SK-N-SH (cell line): ENCODE data around the gene PDZD8. TPM values are rescaled to one million over a fixed set of nuclear protein-coding genes. Genes with fewer than 3 reads are reported as not detected.

Source experiments
- CTCF ChIA-PET: fragments of 300-600, 350-600 bp; formaldehyde crosslinking; extraction: SDS; loops from one replicate; lab custom pipeline; 2021; lab: Yijun Ruan, JAX
- POLR2A ChIA-PET: fragments of 350-600 bp; sonication (Branson Sonifier 250); formaldehyde crosslinking; extraction: SDS; loops from one replicate; lab custom pipeline; 2020; ENCODE audit warnings: antibody characterized with exemption, inconsistent platforms; lab: Yijun Ruan, JAX
- DNase-seq: peaks from one replicate; pipeline ENCODE4 v3.0.0; 2012
- H2AFZ ChIP-seq: fragments of 200-600 bp; sonication (generic); 2 replicates; pipeline ENCODE4 v1.8.1; 2016; ENCODE audit warnings: antibody characterized with exemption, mild to moderate bottlenecking, low read depth
- H3F3A ChIP-seq: fragments of 200-600 bp; sonication (generic); replicated peaks from 2 replicates; pipeline ENCODE3; 2016; ENCODE audit warnings: antibody characterized with exemption, mild to moderate bottlenecking; ENCODE audit not compliant: insufficient read depth
- H3K27ac ChIP-seq, 2 experiments: fragments of 200-500 bp in 1 of 2; fragments of 200-600 bp in 1 of 2; sonication (Bioruptor generic) in 1 of 2; sonication (generic), shearing (Covaris generic) in 1 of 2; 2 replicates each; pipeline versions ENCODE4 v1.5.1 to v1.6.1; 2014 to 2016; ENCODE audit warnings: low read depth in 2 of 2, inconsistent platforms in 1 of 2, low read length in 1 of 2, mild to moderate bottlenecking in 1 of 2, mixed read lengths in 1 of 2
- H3K27me3 ChIP-seq: fragments of 200-600 bp; sonication (generic), shearing (Covaris generic); 2 replicates; pipeline ENCODE4 v1.6.1; 2016; ENCODE audit warnings: mixed run types; ENCODE audit not compliant: insufficient read depth
- H3K36me3 ChIP-seq, 2 experiments: fragments of 200-500 bp in 1 of 2; fragments of 200-600 bp in 1 of 2; sonication (Bioruptor generic) in 1 of 2; sonication (generic) in 1 of 2; replicated peaks in 1 of 2; 2 replicates each; pipeline versions ENCODE3 to v1.5.1; 2014 to 2016; ENCODE audit warnings: low read length in 1 of 2, mild to moderate bottlenecking in 1 of 2; ENCODE audit not compliant: insufficient read depth in 2 of 2, control insufficient read depth in 1 of 2
- H3K4me1 ChIP-seq, 2 experiments: fragments of 200-500 bp in 1 of 2; fragments of 200-600 bp in 1 of 2; sonication (Bioruptor generic) in 1 of 2; sonication (generic), shearing (Covaris generic) in 1 of 2; 2 replicates each; pipeline versions ENCODE4 v1.5.1 to v1.6.1; 2014 to 2016; ENCODE audit warnings: low read depth in 1 of 2, low read length in 1 of 2, mixed run types in 1 of 2; ENCODE audit not compliant: insufficient read depth in 2 of 2, control insufficient read depth in 1 of 2
- H3K4me2 ChIP-seq: fragments of 200-600 bp; sonication (generic), shearing (Covaris generic); 2 replicates; pipeline ENCODE4 v1.6.1; 2017; ENCODE audit warnings: mixed run types
- H3K4me3 ChIP-seq, 2 experiments: fragments of 200-500 bp in 1 of 2; fragments of 200-600 bp in 1 of 2; sonication (Bioruptor generic) in 1 of 2; sonication (generic), shearing (Covaris generic) in 1 of 2; 2 replicates each; pipeline versions ENCODE4 v1.5.1 to v1.8.1; 2014 to 2016; ENCODE audit warnings: low read depth in 2 of 2, inconsistent platforms in 1 of 2, low read length in 1 of 2, mild to moderate bottlenecking in 1 of 2, mixed read lengths in 1 of 2, moderate library complexity in 1 of 2
- H3K79me2 ChIP-seq: fragments of 200-600 bp; sonication (generic); 2 replicates; pipeline ENCODE4 v1.8.1; 2017; ENCODE audit warnings: mild to moderate bottlenecking; ENCODE audit not compliant: insufficient read depth
- H3K9ac ChIP-seq: fragments of 200-600 bp; sonication (generic); 2 replicates; pipeline ENCODE4 v1.6.1; 2017; ENCODE audit warnings: mixed run types
- H3K9me2 ChIP-seq: fragments of 200-600 bp; sonication (generic); 2 replicates; pipeline ENCODE4 v1.6.1; 2017; ENCODE audit warnings: mixed run types
- H3K9me3 ChIP-seq: fragments of 200-600 bp; sonication (generic); 2 replicates; pipeline ENCODE4 v1.6.1; 2017; ENCODE audit warnings: mixed run types, mild to moderate bottlenecking, moderate library complexity
- H4K20me1 ChIP-seq: fragments of 200-600 bp; sonication (generic); 2 replicates; pipeline ENCODE4 v1.6.1; 2017; ENCODE audit warnings: mild to moderate bottlenecking, mixed run types; ENCODE audit not compliant: insufficient read depth
- FOXJ3 ChIP-seq: sonication (generic); formaldehyde crosslinking; IDR thresholded peaks from 2 replicates; pipeline ENCODE4 v1.5.1; 2020; ENCODE audit warnings: mild to moderate bottlenecking, missing genetic modification reagents
- GABPA ChIP-seq: IDR thresholded peaks from 2 replicates; pipeline ENCODE4 v1.4.0; 2012; ENCODE audit warnings: low read depth, mild to moderate bottlenecking
- GATA2 ChIP-seq: sonication (generic); formaldehyde crosslinking; IDR thresholded peaks from 2 replicates; pipeline ENCODE4 v1.5.0; 2020; ENCODE audit warnings: mild to moderate bottlenecking, missing genetic modification reagents
- IRF3 ChIP-seq: fragments of 150-350 bp; IDR thresholded peaks from 2 replicates; pipeline ENCODE4 v1.6.1; 2016; ENCODE audit warnings: mild to moderate bottlenecking, low read depth, low read length
- MAX ChIP-seq: IDR thresholded peaks from 2 replicates; pipeline ENCODE4 v1.4.0; 2012; ENCODE audit warnings: low read depth
- MXI1 ChIP-seq: IDR thresholded peaks from 2 replicates; pipeline ENCODE4 v1.6.1; 2012; ENCODE audit warnings: mild to moderate bottlenecking, low read depth, low read length, improper control_type of control experiment
- NFIC ChIP-seq: IDR thresholded peaks from 2 replicates; pipeline ENCODE4 v1.4.0; 2012; ENCODE audit warnings: borderline replicate concordance
- NRF1 ChIP-seq: IDR thresholded peaks from 2 replicates; pipeline ENCODE4 v1.6.1; 2012; ENCODE audit warnings: low read depth, mild to moderate bottlenecking, low read length
- POLR2AphosphoS5 ChIP-seq: IDR thresholded peaks from 2 replicates; pipeline ENCODE4 v1.6.1; 2012; ENCODE audit warnings: low read depth, low read length
- RCOR1 ChIP-seq: fragments of 150-350 bp; IDR thresholded peaks from 2 replicates; pipeline ENCODE4 v1.6.1; 2017; ENCODE audit warnings: antibody characterized with exemption, low read length
- RFX5 ChIP-seq: IDR thresholded peaks from 2 replicates; pipeline ENCODE4 v1.6.1; 2012; ENCODE audit warnings: mild to moderate bottlenecking, improper control_type of control experiment, low read length
- SIN3A ChIP-seq: IDR thresholded peaks from 2 replicates; pipeline ENCODE4 v1.6.1; 2012; ENCODE audit warnings: low read depth, mild to moderate bottlenecking, low read length, moderate library complexity, borderline replicate concordance
- TAF1 ChIP-seq: IDR thresholded peaks from 2 replicates; pipeline ENCODE4 v1.6.1; 2012; ENCODE audit warnings: low read depth, mild to moderate bottlenecking, low read length, moderate library complexity, borderline replicate concordance
- USF1 ChIP-seq: IDR thresholded peaks from 2 replicates; pipeline ENCODE4 v1.4.0; 2012; ENCODE audit warnings: low read depth, borderline replicate concordance
- YY1 ChIP-seq: IDR thresholded peaks from 2 replicates; pipeline ENCODE4 v1.4.0; 2012; ENCODE audit warnings: low read depth, mild to moderate bottlenecking
- WGBS: methylation state at CpG from one replicate; pipeline ENCODE4 v1.1.6; 2017; ENCODE audit warnings: low lambda C conversion rate; 5-methylcytosine and 5-hydroxymethylcytosine counted together
- polyA plus RNA-seq, 3 experiments: library from polyadenylated mRNA; depleted of rRNA; stranded (reverse); fragments of >200 nt; gene quantifications; 2 replicates each; pipeline ENCODE4 v1.2.3, GENCODE V29; 2012

Gene PDZD8
- 6.6 and 8.4 TPM in 2 replicates for polyA plus RNA-seq (2012; rRNA removed)
- polyA plus RNA-seq (2012; cell fraction: cytosol; rRNA removed) = 9.1 and 10.7 TPM in 2 replicates
- polyA plus RNA-seq (2012; cell fraction: nucleus; rRNA removed) = 2.4 and 5.3 TPM in 2 replicates

- Histone ChIP-seq H3K4me1 (peaks cover 1 to 14% of the 10 kb centered on the region in 2 experiments; a peak in 2 of 4 replicates), H3K4me2 (peak within 1 kb of the TSS; percentile 97), H3K4me3 (peak within 1 kb of the TSS; percentile 89 to 93), H3K36me3 (no peaks in the 10 kb centered on the region), H3K27me3 (peaks cover 11% of the 10 kb centered on the region), H3K27ac (peak within 1 kb of the TSS; percentile 71 to 95), H4K20me1 (peaks cover 41% of the 10 kb centered on the region), H3K9ac (peak within 1 kb of the TSS; percentile 71), H3K79me2 (peaks cover 43% of the 10 kb centered on the region), H3K9me3 (no peaks in the 10 kb centered on the region), H3K9me2 (no peaks in the 10 kb centered on the region), H3F3A (no peaks in the 10 kb centered on the region)
- WGBS = under 1% methylated on average over 47 of the region's 103 CpGs
- ChIA-PET POLR2A (no interaction called here), CTCF (no interaction called here)
- peak; percentile 96 for DNase-seq
- peak; percentile 47 for TF ChIP-seq SIN3A
- TF ChIP-seq GABPA = no peak
- peak; percentile 6; the same call in 1 of the 2 replicates for TF ChIP-seq RCOR1
- 0 out of 2 replicates have a peak, but pooled peaks have one; percentile 32 for TF ChIP-seq GATA2 (CRISPR knock-in tag)
- TF ChIP-seq MAX = peak; percentile 69
- TF ChIP-seq TAF1 = peak; percentile 49; the same call in 1 of the 2 replicates
- TF ChIP-seq NRF1 = no peak
- peak; percentile 84 for TF ChIP-seq YY1
- TF ChIP-seq NFIC = peak; percentile 15; the same call in 1 of the 2 replicates
- TF ChIP-seq MXI1 = peak; percentile 79
- no peak for TF ChIP-seq RFX5
- 0 out of 2 replicates have a peak, but pooled peaks have one; percentile 42 for TF ChIP-seq FOXJ3 (CRISPR knock-in tag)
- TF ChIP-seq POLR2AphosphoS5 = peak; percentile 70; the same call in 1 of the 2 replicates
- peak; percentile 2; the same call in 1 of the 2 replicates for TF ChIP-seq USF1
- no peak for TF ChIP-seq IRF3
- TF ChIP-seq, all 33 proteins: peak for 11
- peak within 1 kb of the TSS; percentile 90 for H2AFZ ChIP-seq
These were observed at the start of gene PDZD8 for GRCh38 chr10:117375360-117376178. PDZD8 (minus strand) TSS chr10:117375440; CDS start chr10:117375227, 213 bp downstream.
